ENCODE data around the gene EDDM3A.
"Not testable (repeated sequence)": the region's sequence is repeated elsewhere in the genome, so short reads cannot be mapped to it uniquely, and the experiment has no call there.

Gene EDDM3A, protein sequence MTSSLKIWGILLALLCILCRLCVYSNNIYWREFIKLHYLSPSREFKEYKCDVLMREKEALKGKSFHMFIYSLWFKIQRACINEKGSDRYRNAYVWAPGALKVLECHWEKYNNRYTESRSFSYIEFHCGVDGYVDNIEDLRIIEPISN

DNA sequence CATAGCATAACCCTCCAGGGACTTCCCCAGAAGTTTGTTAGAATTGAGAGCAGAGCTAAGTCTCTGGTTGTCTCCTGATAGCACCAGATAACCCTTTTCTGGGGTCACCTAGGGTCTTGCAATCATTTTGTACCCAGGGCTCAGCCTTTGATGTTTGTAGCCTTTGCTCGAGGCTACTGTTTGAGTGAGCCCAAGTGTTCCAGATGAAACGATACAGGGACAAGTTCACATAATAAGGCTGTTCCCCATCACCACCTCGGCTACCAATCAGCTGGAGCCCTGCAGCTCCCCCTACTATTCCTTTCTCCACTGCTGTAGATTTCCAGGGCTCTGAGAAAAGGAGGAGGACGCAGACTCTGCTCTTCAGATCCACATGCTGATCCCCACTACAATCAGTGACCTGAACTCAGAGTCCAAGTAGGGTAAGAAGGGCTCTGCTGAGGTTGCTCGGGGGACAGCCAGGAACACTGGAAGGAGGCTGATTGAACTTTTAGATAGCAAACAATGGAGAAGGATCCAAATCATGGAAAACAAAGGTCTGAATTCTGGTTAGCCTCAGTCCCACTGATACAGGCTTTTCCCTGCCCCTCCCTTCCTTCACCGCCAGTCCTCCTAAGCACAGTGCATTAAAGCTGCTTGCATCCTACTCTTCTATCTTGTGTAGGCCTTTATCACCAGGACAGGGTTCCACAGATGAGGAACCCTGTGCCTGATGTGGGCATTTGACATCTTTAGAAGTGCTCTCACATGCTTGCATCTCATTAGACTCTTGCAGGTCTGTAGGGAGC, at the start of gene EDDM3A:
Gene EDDM3A (plus strand): TSS at position 317 of the 788 bp plus-strand sequence. CDS start 1,694 bp downstream, outside the sequence.
- no peak for DNase-seq

DNA sequence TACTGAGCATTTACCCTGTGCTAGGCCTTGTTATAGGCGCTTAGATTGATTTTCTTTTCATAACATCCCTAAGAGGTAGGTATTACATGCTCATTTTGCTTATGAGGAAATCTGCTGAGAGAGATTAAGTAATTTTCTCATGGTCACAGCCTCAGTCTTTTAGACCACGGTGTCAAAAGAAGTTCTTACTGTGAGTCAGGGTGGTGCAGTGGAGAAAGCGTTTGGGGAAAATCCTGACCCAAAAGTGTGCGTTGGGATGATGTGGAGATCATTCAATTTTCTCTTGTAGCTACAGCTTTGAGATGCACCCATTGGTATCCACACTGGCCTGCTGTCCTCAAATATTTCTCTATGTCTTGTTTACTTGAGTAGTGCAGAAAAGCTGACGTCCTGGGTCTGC, 48.9 kb upstream of the EDDM3A start:
- DNase-seq, result no peak

GRCh38 chr14:20697273-20698017, 48.2 kb upstream of the EDDM3A start:
- DNase-seq, result peak; percentile 69 to 73

DNA sequence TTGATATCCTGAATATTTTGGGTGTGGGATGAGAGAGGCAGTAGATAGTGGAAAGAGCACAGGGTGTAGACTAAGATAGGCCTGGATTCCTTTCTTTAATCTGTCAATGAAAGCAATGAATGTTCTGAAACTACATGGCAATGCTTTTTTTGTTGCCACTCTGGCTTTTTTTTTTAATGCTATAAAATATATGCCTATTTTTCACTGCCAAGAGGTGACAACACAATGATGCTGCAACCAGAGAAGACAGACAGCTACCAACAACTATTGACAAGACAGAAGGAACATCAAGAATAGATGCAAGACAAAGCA, 47.7 kb upstream of the EDDM3A start:
- DNase-seq, result no peak

DNA sequence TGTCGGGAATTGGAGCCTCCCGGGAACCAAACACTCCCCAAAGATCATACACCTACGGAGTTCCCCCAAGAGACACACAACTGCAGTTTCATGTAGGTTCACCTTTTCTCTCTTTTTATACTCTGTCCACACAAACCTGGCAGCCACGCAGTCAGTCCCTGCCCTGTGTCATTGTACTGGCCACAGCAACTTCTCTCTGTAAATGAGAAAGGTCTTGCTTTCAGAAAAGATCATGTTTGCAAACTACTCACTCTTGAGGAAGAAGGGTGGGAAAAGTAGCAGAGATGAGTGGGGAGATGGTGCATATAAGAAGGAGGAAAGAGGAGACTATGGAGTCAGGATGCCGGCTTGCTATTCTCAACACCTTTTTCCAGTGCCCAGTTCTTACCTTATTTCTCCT, 46.8 kb upstream of the EDDM3A start:
- no peak for DNase-seq

- DNase-seq, result no peak
These were observed 45.8 kb upstream of the EDDM3A start for GRCh38 chr14:20699931-20700330.

DNA sequence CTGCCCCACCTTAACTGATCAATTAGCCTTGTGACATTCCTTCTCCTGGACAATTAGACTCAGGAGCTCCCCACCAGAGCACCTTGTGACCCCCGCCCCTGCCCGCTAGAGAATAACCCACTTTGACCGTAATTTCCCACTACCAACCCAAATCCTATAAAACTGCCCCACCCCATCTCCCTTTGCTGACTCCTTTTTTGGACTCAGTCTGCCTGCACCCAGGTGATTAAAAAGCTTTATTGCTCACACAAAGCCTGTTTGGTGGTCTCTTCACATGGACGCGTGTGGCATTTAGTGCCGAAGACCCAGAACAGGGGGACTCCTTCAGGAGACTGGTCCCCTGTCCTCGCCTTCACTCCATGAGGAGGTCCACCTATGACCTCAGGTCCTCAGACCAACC, 44.7 kb upstream of the EDDM3A start:
- not testable (repeated sequence) for DNase-seq

GRCh38 chr14:20706657-20707355, 38.9 kb upstream of the EDDM3A start:
- DNase-seq, result no peak

- no peak for DNase-seq
These were observed 38.1 kb upstream of the EDDM3A start for GRCh38 chr14:20707622-20708021.

DNA sequence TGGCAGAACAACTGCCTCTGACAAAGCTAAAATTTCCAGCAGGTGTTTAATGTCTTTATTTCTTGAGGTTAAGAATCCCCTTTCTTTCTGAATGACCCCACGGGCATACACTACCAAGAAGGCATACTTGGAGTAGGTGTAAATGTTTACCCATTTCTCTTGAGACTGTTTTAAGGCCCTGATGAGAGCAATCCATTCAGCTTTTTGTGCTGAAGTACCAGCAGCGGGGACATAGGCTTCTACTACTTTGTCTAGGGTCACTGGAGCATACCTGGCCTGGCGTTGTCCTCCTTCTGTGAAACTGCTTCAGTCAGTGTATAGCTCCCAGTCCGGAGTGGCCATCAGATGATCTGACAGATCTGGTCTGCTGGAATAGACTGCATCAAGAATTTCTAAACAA, 34.4 kb upstream of the EDDM3A start:
- no peak for DNase-seq

- DNase-seq, result no peak
These were observed 34.0 kb upstream of the EDDM3A start for GRCh38 chr14:20711685-20712084.

DNA sequence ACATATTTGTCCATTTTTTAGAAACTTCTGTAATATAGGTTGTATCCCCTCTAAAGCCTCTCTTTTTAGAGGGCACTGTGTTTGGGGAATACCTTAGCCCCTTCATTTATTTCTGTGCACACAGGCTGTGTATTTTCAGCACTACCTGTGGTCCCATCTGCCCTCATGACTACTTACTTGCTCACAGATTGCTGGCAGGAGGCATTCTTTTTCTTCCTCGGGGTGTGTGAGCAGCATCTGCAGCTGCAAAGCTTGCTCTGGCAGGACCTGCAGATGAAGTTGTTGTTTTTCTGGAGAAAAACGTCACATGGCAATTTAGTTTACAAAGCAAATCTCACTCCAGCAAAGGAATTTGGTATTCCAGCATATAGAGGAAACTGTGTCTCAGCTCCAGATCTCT, 32.8 kb upstream of the EDDM3A start:
- no peak for DNase-seq

- DNase-seq, result peak in 1 of 2 donors; percentile 67
These were observed 31.0 kb upstream of the EDDM3A start for GRCh38 chr14:20714593-20715250.

DNA sequence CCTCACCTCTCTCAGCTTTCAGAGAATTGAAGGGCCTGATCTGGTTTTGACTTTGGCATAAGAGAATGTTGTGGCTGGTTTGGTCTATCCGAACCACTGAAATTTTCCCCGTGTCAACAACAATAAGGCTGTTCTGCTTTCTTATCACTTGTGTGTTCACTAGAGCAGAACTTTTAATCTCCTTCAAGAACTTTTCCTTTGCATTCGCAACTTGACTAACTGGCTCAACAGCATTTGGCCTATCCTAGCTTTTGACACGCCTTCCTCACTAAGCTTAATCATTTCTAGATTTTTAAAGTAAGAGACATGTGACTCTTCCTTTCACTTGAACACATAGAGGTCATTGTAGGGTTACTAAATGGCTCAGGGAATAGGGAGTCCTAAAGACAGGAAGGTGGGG, 25.9 kb upstream of the EDDM3A start:
- no peak for DNase-seq

DNA sequence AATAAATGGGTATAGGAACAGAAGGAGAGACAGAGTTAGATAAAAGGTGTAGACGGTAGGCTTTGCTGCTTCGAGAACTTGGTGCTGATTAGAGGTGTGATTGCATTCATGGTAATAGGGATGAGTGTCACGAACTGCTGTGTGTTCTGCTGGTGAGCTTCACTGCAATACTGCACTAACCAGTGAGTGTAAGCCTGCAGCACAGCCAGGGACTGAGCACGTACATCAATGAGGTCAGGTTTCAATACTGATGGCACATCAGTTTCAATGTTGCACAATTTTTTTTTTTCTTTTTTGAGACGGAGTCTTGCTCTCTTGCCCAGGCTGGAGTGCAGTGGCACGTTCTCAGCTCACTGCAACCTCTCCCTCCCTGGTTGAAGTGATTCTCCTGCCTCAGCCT, 24.9 kb upstream of the EDDM3A start:
- DNase-seq, result no peak

GRCh38 chr14:20722016-20722415, 23.7 kb upstream of the EDDM3A start:
- no peak for DNase-seq

- DNase-seq, result no peak
These were observed 22.2 kb upstream of the EDDM3A start for GRCh38 chr14:20723488-20723887.

DNA sequence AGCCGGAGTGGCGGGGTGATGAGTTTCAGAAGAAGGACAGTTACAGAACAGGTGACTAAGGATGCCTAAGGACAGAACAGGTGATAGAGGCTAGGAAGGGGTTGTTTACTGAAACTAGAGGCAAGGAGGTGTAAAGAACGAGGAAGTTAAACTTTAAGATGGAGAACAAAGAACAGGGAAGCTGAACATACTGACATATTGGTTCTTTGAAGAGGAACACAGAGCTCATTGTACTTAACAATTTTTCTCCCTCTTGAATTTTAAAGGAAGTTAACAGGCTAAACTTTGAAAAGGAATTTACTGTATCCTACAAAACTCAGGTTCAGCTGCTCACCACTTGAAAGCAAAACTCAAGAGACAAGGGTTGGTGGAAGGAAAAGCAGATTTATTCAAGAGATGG, 19.6 kb upstream of the EDDM3A start:
- not testable (repeated sequence) for DNase-seq

DNA sequence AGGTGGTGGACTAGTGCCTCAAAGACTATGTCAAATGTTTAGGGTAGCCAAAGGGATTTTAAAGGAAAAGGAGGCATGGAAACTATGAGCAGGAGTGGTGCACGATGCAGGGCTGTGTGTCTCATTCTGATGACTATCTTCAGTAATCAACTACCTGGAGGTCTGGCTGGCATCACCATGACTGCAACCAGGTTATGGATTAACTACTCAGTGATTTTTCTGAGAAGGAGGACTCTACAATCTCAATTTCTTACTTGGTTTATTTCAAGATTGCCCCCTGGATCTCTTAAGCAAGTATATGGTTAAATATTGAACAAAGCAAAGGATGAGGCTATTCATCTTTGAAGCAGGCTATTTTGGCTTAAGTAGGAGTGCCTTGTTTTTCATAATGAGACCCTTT, 19.2 kb upstream of the EDDM3A start:
- no peak for DNase-seq

GRCh38 chr14:20730891-20731290, 14.8 kb upstream of the EDDM3A start:
- no peak for DNase-seq

GRCh38 chr14:20732477-20732876, 13.2 kb upstream of the EDDM3A start:
- DNase-seq, result no peak

DNA sequence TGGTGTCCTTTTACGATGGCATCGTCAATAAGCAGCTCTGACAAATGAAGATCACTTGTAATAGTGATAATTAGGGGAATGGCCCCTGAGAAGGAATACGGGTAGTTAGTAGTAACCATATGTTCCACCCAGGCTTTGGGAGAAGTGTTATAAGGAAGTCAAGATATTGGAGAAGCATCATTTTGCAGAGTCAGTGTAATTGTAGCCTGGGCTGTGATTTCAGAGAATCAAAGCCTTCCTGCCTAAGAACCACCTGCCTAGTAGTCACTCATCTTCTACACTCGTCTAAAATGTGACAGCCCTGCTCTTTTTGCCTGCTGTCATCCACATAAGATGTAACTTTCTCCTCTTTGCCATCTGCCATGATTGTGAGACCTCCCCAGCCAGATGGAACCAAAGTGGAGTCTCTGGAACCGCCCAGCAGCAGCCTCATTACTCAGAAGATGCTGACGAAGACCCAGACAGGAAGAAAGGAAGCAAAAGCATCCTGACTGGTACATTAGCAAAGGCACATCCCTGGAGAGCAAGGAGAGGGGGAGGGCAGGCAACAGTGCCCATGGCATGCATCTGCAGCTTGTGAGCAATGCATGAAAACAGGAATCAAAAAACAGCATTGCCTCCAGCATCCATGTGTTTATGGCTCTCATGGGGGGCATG, 12.6 kb upstream of the EDDM3A start:
- DNase-seq, result no peak

All from CD4-positive, alpha-beta T cell treated with Interferon alpha-2 for 1 hour (primary cell).